Memory B cell (primary cell): ENCODE data around the gene SLC43A2.
A peak's percentile ranks its signal among the peaks of the same experiment; 100 is the strongest.
"Not testable (repeated sequence)": the region's sequence is repeated elsewhere in the genome, so short reads cannot be mapped to it uniquely, and the experiment has no call there.

Experiments used
- ATAC-seq: fragments of 150-1000 bp; cut with Tn5 transposase; 2 replicates; pipeline ENCODE4 v1.10.0; 2021; ENCODE audit warnings: low read depth, mild to moderate bottlenecking, moderate library complexity
- DNase-seq, 2 donors: peaks; one replicate each; pipeline ENCODE4 v3.0.0; 2022; ENCODE audit warnings: low spot score in 2 of 2
- H3K27ac Mint-ChIP-seq: one replicate; pipeline ENCODE4 v1.8.0; 2022; ENCODE audit warnings: mild to moderate bottlenecking, moderate library complexity, mixed read lengths
- H3K27me3 Mint-ChIP-seq: one replicate; pipeline ENCODE4 v1.8.0; 2022; ENCODE audit warnings: mixed read lengths
- H3K36me3 Mint-ChIP-seq: one replicate; pipeline ENCODE4 v1.8.0; 2022; ENCODE audit warnings: mild to moderate bottlenecking, mixed read lengths
- H3K4me1 Mint-ChIP-seq: one replicate; pipeline ENCODE4 v1.8.0; 2022; ENCODE audit warnings: mixed read lengths
- H3K4me3 Mint-ChIP-seq: one replicate; pipeline ENCODE4 v1.8.0; 2022; ENCODE audit warnings: mild to moderate bottlenecking, moderate library complexity, mixed read lengths
- H3K9me3 Mint-ChIP-seq: one replicate; pipeline ENCODE4 v1.8.0; 2022; ENCODE audit warnings: mixed read lengths

The SLC43A2 gene

DNA sequence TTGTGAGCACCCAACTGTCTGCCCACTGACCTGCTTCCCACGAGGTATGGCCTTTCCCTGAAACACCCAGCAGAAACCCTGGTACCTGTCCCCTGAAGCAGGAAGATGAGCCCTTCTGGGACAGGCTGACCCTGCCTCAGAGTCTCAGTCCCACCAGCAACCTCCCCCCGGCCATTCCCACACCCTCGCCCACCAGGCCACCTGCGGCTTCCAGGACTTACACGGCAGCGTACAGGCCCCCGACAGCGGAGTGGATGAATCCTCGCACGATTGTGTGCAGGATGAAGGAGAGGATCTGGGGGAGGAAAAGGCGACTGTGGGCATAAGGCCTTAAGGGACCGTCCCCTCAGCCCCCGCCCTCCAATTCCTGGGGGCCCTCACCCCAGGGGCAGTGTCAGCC lies 50.6 kb downstream of the SLC43A2 start:
- H3K27ac Mint-ChIP-seq = no peak overlapping the region
- H3K4me1 Mint-ChIP-seq = peaks cover 9% of the 10 kb centered on the region
- no peak for ATAC-seq
- no peaks in the 10 kb centered on the region for H3K27me3 Mint-ChIP-seq
- H3K36me3 Mint-ChIP-seq = peaks cover 4% of the 10 kb centered on the region
- DNase-seq = no peak
- H3K4me3 Mint-ChIP-seq = no peak overlapping the region
- H3K9me3 Mint-ChIP-seq = no peaks in the 10 kb centered on the region

DNA sequence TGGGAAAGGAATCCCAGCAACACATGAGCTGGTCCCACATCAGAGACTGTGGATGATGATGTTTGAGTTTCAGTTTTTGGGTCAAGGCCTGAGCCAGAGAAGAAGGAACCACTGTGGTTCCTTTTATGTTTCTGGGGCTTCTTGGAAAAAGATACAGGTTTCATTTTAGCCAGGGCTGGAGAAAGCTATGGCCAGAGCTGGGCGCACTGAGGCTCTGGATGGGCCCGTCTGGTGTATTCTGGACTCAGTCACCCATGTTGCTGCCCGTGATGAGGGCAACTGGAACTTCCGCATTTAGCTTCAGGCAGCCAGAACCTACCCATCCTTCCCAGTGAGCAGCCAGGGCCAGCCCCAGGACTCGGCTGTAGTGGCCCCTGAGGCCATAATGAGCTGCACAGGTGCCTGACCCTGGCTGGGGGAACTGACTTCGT lies 51.0 kb downstream of the SLC43A2 start:
- peaks cover 9% of the 10 kb centered on the region for H3K4me1 Mint-ChIP-seq
- H3K27ac Mint-ChIP-seq = peak overlapping the region; percentile 56
- H3K36me3 Mint-ChIP-seq = peaks cover 4% of the 10 kb centered on the region
- no peaks in the 10 kb centered on the region for H3K9me3 Mint-ChIP-seq
- ATAC-seq = peak; percentile 40
- no peak for DNase-seq
- H3K27me3 Mint-ChIP-seq = no peaks in the 10 kb centered on the region
- H3K4me3 Mint-ChIP-seq = no peak overlapping the region

DNA sequence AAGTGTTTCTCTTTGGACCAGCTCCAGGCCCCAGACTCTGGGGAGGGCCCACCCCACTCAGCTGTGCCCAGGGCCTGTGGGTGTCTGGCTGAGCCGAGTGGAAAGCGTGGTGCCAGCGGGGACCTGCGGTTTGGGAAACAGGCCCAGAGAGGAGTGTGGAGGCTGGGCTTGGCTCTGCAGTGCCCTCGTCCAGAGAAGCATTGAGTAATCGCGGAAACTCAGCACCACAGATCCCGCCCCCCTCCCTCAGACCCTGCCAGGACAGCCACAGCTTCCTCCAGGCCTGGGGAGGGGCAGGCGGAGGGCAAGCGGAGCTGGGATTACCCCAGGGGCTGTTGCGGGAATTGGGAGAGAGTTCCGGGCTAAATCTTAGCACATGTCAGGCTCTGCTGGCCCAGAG lies 51.5 kb downstream of the SLC43A2 start:
- Mint-ChIP-seq H3K9me3 (no peaks in the 10 kb centered on the region), H3K27ac (peak overlapping the region; percentile 56), H3K4me3 (no peak overlapping the region), H3K4me1 (peaks cover 9% of the 10 kb centered on the region), H3K36me3 (peaks cover 2% of the 10 kb centered on the region), H3K27me3 (no peaks in the 10 kb centered on the region)
- ATAC-seq (peak; percentile 2), DNase-seq (no peak)

DNA sequence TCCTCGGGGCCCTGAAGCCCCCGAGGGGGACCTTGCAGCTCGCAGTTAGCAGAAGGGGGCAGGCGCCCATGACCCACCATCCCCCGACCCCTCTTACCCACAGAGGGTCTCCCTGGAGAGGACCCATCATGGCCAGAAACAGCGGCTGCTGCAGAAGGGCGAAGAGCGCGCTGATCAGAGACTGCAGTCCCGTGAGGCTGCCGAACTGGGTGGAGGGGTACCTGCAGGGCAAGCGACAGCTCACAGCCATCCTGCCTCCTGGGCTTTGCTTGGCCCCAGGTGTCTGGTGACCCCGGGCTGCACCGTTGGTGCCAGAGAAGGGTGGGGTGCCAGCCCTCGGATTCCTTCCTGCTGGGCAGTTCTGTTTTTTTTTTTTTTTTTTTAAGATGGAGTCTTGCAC lies 52.1 kb downstream of the SLC43A2 start:
- H3K4me1 Mint-ChIP-seq = peaks cover 9% of the 10 kb centered on the region
- H3K4me3 Mint-ChIP-seq = no peak overlapping the region
- H3K27me3 Mint-ChIP-seq = no peaks in the 10 kb centered on the region
- no peaks in the 10 kb centered on the region for H3K9me3 Mint-ChIP-seq
- no peak for DNase-seq
- no peak overlapping the region for H3K27ac Mint-ChIP-seq
- H3K36me3 Mint-ChIP-seq = peaks cover 2% of the 10 kb centered on the region
- no peak for ATAC-seq

DNA sequence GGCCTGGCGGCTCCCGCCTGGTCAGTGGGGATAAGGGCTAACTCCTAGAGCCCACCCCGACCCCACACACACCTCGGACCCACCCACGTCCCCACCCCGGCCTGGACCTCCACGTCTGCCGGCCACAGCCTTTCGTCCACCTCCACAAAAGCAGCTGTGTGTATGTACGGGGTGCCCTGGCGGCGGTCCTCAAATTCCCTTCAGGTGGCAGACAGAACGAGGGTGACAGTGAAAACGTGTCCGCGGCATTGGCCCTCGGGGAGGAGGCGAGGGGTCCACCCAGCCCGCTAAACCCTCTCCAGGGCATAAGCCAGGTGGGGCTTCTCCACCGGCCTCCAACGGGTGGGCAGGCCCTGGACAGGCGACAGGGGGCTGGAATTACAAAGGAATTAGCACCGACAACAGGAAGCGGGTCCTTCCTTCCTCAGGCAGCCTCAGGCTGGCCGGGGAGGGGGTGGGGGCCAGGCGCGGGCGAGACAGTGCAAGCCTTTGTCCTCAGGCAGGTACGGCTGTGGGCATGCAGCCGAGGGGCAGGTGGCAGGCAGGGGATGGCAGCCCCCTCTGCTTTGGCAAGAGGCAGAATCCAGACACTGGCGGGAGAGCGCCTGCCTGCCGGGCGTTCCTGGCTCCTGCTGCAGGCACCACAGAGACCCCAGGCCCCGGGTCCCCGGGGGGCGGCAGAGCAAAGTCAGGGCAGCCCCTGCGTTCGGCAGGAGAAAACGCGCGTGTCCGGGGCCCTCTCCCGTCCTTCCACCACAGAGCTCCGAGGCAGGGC lies 53.8 kb downstream of the SLC43A2 start:
- DNase-seq (no peak), ATAC-seq (no peak)
- H3K4me1 Mint-ChIP-seq = peaks cover 9% of the 10 kb centered on the region
- H3K27me3 Mint-ChIP-seq = no peaks in the 10 kb centered on the region
- H3K36me3 Mint-ChIP-seq = no peaks in the 10 kb centered on the region
- no peak overlapping the region for H3K27ac Mint-ChIP-seq
- no peaks in the 10 kb centered on the region for H3K9me3 Mint-ChIP-seq
- no peak overlapping the region for H3K4me3 Mint-ChIP-seq

DNA sequence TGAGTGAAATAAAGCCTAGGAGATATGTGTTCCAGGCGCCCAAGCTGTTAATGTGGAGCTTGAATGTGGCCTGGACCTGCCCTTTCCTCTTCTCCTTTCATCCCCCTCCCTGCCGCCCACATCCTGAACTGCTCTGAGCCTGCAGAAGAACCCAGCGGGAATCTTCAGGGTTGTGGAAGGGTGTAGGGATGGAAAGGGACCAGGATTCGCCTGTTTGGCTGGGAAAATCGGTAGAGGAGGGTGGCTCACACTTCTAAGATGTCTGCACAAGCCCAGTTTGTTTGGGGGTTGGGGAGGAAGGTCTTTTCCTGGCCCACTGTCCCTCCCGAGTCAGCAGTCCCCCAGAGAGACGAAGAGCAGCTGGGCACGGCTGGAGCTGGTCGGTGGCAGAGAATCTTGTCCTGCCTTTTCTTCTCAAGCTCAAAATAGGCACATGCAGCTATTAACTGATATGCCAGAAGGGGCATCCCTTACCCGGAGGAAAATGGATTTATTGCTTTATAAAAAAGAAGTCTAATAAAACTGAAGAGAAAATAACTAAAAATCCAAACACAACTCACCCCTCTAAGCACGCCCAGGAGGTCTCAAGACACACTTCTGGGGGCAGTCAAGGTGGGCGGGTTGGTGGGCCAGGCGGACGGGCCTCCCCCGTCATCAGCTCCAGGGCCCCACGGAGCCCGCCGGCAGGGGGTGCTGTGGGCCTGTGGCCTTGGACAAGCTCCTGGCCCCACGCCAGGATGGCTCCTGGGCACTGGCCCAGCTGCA lies 54.5 kb downstream of the SLC43A2 start:
- no peak overlapping the region for H3K4me3 Mint-ChIP-seq
- H3K9me3 Mint-ChIP-seq = no peaks in the 10 kb centered on the region
- DNase-seq = peak; percentile 85 to 89
- no peak overlapping the region for H3K27ac Mint-ChIP-seq
- no peaks in the 10 kb centered on the region for H3K27me3 Mint-ChIP-seq
- ATAC-seq = peak; percentile 82
- H3K4me1 Mint-ChIP-seq = peaks cover 12% of the 10 kb centered on the region
- no peaks in the 10 kb centered on the region for H3K36me3 Mint-ChIP-seq

DNA sequence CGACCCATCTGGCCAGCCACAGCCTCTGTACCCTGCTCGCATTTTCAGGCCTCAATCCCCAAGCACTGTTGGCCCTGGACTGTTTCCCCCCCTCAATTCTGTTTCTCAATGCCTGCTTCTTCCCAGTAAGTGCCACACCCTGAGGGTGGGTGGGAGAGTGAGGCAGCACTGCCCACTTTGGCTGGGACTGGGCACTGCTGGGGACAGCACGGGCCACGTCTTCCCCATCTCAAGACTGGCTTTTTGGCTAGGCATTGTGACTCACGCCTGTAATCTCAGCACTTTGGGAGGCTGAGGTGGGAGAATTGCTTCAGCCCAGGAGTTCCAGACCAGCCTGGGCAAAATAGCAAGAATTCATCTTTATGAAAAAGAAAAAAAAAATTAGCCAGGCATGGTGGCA lies 56.0 kb downstream of the SLC43A2 start:
- H3K36me3 Mint-ChIP-seq, H3K27me3 Mint-ChIP-seq, H3K9me3 Mint-ChIP-seq, H3K4me3 Mint-ChIP-seq, H3K27ac Mint-ChIP-seq, ATAC-seq, DNase-seq: not testable (repeated sequence)
- peaks cover 17% of the 10 kb centered on the region for H3K4me1 Mint-ChIP-seq

DNA sequence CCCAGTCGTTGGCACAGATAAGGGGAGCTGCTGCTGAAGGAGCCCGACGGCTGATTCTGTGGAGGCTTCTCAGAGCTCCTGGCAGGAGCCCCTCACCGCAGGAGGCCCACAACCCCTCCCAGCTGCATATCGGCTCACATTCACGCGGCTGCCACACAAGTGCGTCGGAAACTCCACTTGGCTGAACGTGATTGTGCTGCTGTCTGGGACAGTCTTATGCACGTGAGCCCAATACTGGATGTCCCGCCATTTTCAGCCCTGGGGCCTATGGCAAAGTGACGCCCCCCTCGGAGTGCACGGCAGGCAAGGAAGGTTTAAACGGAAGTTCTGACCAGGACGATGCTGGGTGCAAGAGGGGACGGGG lies 57.3 kb downstream of the SLC43A2 start:
- no peaks in the 10 kb centered on the region for H3K9me3 Mint-ChIP-seq
- no peak for ATAC-seq

DNA sequence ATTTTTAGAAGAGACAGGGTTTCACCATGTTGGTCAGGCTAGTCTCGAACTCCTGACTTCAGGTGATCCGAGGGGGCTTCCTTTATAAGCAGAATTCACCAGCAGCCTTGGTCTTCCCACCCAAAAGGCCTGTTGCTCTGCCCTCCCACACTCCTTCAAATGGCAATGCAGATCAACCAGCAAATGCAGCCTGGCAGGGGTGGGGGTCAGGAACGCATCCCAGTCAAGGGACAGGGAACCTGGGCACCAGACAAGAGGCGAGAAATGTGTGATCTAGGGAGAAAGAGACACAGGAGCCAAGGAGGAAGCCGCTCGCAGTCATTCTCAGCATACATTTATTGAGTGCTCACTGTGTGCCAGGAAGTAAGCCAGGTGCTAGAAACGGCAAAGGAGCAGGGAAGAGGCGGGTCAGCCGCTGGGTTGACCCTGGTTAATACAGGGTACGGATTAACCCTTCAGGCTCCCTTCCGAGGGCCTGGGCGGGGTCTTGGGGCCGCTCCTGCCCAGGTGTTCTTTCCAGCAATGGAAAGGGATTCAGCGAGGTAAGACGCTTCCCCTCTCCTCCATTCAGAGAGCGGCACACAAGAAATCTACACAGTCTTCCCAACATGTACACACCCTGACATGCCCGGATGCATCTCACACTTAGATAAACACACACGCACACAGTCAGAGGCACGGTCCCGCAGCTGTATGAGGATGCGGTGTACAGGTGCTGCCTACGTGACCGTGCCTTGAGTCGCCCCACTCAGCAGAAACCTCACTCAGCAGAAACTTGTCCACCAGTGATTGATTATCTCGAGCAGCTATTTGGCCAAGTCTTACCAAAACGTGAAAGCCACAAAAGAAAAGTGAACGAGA lies 59.5 kb downstream of the SLC43A2 start:
- no peaks in the 10 kb centered on the region for H3K36me3 Mint-ChIP-seq
- no peak for DNase-seq
- H3K27me3 Mint-ChIP-seq = no peaks in the 10 kb centered on the region
- ATAC-seq = no peak
- H3K4me3 Mint-ChIP-seq = no peak overlapping the region
- peaks cover 21% of the 10 kb centered on the region for H3K4me1 Mint-ChIP-seq
- H3K27ac Mint-ChIP-seq = no peak overlapping the region
- H3K9me3 Mint-ChIP-seq = no peaks in the 10 kb centered on the region

More for the DNA sequence above, 57.3 kb downstream of the SLC43A2 start:
- Mint-ChIP-seq H3K27me3 (no peaks in the 10 kb centered on the region), H3K4me3 (no peak overlapping the region), H3K4me1 (peaks cover 19% of the 10 kb centered on the region), H3K36me3 (no peaks in the 10 kb centered on the region), H3K27ac (no peak overlapping the region)
- DNase-seq = no peak

DNA sequence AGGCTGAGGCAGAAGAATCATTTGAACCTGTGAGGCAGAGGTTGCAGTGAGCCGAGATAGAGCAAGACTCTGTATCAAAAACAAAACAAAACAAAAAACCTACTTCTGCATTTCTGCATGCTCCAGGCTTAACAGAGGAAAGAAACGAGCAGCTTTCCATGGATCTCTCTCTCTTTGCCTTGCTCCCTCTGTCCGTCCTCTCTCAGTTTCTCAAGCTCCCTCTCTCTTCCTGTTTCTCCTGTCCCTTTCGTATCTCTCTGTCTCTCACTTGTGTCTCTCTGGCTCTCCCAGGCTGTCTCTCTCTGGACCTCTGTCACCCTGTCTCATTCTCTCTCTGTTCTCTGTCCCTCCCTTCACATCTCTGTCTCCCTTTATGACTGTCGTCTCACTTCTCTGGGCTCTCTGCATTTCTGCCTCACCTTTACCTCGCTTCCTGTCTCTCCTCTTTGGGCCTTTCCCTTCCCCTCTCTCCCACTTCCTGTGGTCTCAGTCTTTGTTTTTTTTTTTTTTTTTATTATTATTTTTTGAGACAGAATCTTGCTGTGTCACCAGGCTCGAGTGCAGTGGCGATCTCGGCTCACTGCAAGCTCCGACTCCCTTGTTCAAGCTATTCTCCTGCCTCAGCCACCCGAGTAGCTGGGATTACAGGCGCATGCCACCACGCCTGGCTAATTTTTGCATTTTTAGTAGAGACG lies 62.0 kb downstream of the SLC43A2 start:
- Mint-ChIP-seq H3K9me3 (no peaks in the 10 kb centered on the region), H3K36me3 (no peaks in the 10 kb centered on the region), H3K4me1 (peaks cover 29% of the 10 kb centered on the region), H3K4me3 (peak overlapping the region; percentile 83), H3K27me3 (no peaks in the 10 kb centered on the region), H3K27ac (peak overlapping the region; percentile 37)
- peak; percentile 20 for ATAC-seq
- DNase-seq = no peak

DNA sequence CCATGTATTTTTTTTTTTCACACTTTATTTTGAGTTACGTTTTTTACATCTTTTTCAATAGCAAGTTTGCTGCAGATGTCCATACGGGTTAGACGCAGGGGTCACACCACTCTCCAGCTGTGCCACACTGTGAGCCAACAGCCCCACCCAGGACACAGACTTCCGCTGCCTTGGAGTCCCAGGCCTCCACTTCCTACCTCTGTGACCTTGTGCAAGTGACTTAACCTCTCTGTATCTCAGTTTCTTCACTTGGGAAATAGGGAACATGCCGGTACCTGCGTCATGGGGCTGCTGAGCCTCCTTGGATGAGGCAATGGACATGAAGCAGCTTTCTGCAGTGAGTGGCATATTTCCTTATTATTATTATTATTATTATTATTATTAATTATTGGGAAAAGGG lies 62.8 kb downstream of the SLC43A2 start:
- peaks cover 36% of the 10 kb centered on the region for H3K4me1 Mint-ChIP-seq
- ATAC-seq (no peak), DNase-seq (no peak)
- H3K36me3 Mint-ChIP-seq = no peaks in the 10 kb centered on the region
- H3K27ac Mint-ChIP-seq = peak overlapping the region; percentile 37
- H3K4me3 Mint-ChIP-seq = peak overlapping the region; percentile 37
- H3K27me3 Mint-ChIP-seq = no peaks in the 10 kb centered on the region
- no peaks in the 10 kb centered on the region for H3K9me3 Mint-ChIP-seq

DNA sequence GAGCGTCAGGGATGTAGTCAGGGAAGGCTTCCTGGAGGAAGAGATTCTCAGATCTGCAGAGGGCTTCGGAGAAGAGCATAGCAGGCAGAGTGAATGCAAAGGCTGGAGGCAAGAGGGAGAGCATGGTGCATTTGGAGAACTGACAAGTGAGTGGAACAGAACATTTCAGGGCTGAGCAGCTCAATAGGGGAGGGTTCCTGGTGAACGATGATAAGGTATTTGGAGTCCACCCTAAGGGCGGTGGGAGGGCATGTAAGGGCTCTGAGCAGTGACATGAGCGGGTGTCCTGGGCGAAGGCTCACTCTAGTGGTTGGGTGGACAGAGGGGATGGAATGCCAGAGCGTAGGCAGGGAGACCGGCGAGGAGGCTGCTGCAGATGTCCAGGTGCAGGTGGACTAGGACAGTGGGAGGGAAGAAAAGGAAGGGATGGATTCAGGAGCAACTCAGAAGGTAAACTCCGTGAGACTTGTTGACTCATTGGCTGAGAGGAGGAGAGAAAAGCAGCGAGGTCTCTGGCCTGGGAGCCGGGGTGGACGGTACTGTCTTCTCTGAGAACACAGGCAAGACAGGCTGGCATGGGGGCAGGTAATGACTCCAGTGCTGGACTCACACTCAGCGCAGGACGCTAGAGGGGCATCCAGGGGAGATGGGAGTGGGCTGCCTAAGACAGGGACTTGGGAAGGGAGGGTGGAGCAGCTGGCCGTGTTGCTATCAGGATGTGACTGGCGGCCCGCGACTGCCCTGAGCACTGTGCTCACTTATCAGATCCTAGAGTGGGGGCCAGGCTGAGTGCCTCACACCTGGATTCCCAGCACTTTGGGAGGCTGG lies 64.6 kb downstream of the SLC43A2 start:
- H3K4me3 Mint-ChIP-seq = peak overlapping the region; percentile 46
- no peaks in the 10 kb centered on the region for H3K9me3 Mint-ChIP-seq
- peak overlapping the region; percentile 5 for H3K27ac Mint-ChIP-seq
- no peaks in the 10 kb centered on the region for H3K36me3 Mint-ChIP-seq
- peaks cover 44% of the 10 kb centered on the region for H3K4me1 Mint-ChIP-seq
- no peaks in the 10 kb centered on the region for H3K27me3 Mint-ChIP-seq
- ATAC-seq (no peak), DNase-seq (no peak)

DNA sequence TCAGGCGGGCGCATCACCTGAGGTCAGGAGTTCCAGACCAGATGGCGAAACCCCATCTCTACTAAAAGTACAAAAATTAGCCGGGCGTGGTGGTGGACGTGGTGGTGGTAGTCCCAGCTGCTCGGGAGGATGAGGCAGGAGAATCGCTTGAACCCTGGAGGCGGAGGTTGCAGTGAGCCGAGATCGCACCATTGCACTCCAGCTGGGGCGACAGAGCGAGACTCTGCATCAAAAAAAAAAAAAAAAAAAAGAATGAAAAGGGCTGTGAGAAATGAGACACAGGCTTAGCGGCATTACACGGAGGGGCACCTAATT lies 65.2 kb downstream of the SLC43A2 start:
- H3K4me1 Mint-ChIP-seq = peaks cover 45% of the 10 kb centered on the region
- peak overlapping the region; percentile 5 for H3K27ac Mint-ChIP-seq
- not testable (repeated sequence) for ATAC-seq

More for the DNA sequence above, 65.2 kb downstream of the SLC43A2 start:
- H3K27me3 Mint-ChIP-seq, DNase-seq, H3K9me3 Mint-ChIP-seq, H3K36me3 Mint-ChIP-seq: not testable (repeated sequence)
- peak overlapping the region; percentile 46 for H3K4me3 Mint-ChIP-seq
